ENCODE results near the gene SYT1.

- no peak for TF ChIP-seq SP1 (IDR thresholded peaks at IDR 0.05)
- TF ChIP-seq BHLHE40 (IDR thresholded peaks at IDR 0.05; ENCODE audit: borderline replicate concordance): no peak
- TF ChIP-seq L3MBTL2 (conservative IDR thresholded peaks at IDR 0.05): no peak
- no peak for TF ChIP-seq TARDBP (IDR thresholded peaks at IDR 0.05)
- TF ChIP-seq NFRKB (IDR thresholded peaks at IDR 0.05): no peak
- TF ChIP-seq ZNF384 (IDR thresholded peaks at IDR 0.05): no peak
- TF ChIP-seq SUZ12 (IDR thresholded peaks at IDR 0.05): no peak
- no peak for TF ChIP-seq ARNT (IDR thresholded peaks at IDR 0.05)
These were observed 43.6 kb upstream of the SYT1 start for GRCh38 chr12:78820946-78821345.
